Measurements from ENCODE around the gene KLHL30.

The KLHL30 gene

DNA sequence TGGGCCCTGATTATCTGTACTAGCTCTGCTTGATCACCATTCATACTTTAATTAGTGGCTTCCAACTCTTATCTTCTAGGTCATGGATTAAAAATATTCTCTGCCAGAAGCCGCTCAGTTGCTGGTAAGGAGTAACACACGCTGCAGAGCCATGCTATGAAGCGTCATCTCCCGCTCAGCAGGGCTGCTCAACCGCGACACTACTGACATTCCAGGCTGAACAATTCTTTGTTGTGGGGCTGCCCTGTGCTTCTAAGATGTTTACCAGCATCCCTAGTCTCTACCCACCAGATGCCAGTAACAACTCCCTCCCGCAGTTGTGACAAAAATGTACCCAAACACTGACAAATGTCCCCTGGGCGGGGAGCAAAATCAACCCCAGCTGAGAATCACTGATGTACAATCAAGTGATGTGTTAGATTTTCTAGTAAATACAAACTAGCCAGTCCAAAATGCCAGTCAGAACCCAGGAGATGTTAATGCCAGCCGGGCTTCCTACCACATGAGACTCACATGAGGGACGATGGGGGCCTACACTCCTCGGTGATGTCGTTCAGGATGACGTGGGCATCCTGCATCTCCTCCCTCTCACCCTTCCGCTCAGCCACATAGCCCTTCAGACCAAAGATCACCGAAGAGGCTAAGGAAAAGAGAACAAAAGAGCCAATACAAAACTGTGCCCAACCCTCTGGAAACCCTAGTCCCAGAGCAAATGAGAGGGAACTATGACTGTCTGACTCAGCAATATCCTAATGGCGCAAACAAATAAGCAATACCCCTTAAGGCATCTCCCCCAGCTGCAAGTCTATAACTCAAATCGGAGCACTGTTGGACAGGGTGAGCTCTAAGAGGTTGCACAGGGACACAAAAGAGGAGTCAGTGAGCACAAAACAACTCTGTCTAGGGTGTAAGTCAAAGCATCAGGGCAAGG, 49.4 kb downstream of the KLHL30 start:
- ATAC-seq, result no peak

DNA sequence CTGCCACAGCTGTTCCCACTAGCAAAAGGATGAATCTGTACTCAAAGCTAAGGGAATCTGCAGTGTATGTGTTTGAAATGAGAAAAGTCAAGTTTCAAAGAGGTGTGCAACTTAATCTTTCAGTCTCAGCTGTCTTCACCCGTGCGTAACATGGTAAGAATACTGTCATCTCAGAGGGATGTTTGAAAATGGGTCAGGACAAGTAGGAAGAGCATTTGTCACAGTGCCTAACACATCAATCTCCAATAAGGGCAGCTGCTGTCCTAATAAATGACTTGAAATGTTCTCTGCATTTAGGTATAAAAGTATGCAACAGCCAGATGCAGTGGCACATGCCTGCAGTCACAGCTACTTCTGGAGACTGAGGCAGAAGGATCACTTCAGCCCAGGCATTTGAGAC, 52.0 kb downstream of the KLHL30 start:
- ATAC-seq, result no peak
